Neuron (in vitro differentiated cells): Measurements from ENCODE around the gene TPPP.
A peak's percentile ranks its signal among the peaks of the same experiment; 100 is the strongest.
"Not testable (repeated sequence)": the region's sequence is repeated elsewhere in the genome, so short reads cannot be mapped to it uniquely, and the experiment has no call there.

Experiments
- H2AFZ ChIP-seq: one replicate; pipeline ENCODE4 v1.6.1; 2013; ENCODE audit warnings: low read depth, mild to moderate bottlenecking, inconsistent platforms, low read length, moderate library complexity
- H3K27me3 ChIP-seq: one replicate; pipeline ENCODE4 v1.6.1; 2013; ENCODE audit warnings: low read length; ENCODE audit not compliant: insufficient read depth
- H3K36me3 ChIP-seq: one replicate; pipeline ENCODE4 v1.6.1; 2013; ENCODE audit warnings: low read length; ENCODE audit not compliant: insufficient read depth
- H3K4me1 ChIP-seq: one replicate; pipeline ENCODE4 v1.6.1; 2013; ENCODE audit warnings: low read length; ENCODE audit not compliant: insufficient read depth
- H3K4me3 ChIP-seq: 2 replicates; pipeline ENCODE4 v1.5.1; 2013; ENCODE audit warnings: mild to moderate bottlenecking, low read length, moderate library complexity
- H3K9me3 ChIP-seq: one replicate; pipeline ENCODE4 v1.6.1; 2013; ENCODE audit warnings: low read length

Gene TPPP

GRCh38 chr5:713686-714085 lies 20.5 kb upstream of the TPPP start:
- Histone ChIP-seq H3K36me3 (peaks cover 14% of the 10 kb centered on the region), H3K9me3 (peaks cover 14% of the 10 kb centered on the region)
- not testable (repeated sequence) for H3K4me3 ChIP-seq, H3K27me3 ChIP-seq, H3K4me1 ChIP-seq, H2AFZ ChIP-seq

GRCh38 chr5:708848-709517 lies 15.8 kb upstream of the TPPP start:
- H3K27me3 ChIP-seq, H3K4me3 ChIP-seq, H3K4me1 ChIP-seq, H3K9me3 ChIP-seq, H2AFZ ChIP-seq: not testable (repeated sequence)
- peaks cover 14% of the 10 kb centered on the region for H3K36me3 ChIP-seq

- H3K36me3 ChIP-seq: peaks cover 14% of the 10 kb centered on the region
- not testable (repeated sequence) for H3K27me3 ChIP-seq, H3K4me1 ChIP-seq, H3K4me3 ChIP-seq, H2AFZ ChIP-seq, H3K9me3 ChIP-seq
These were observed 15.2 kb upstream of the TPPP start for GRCh38 chr5:708374-708773.

GRCh38 chr5:706127-706526 lies 13.0 kb upstream of the TPPP start:
- H3K36me3 ChIP-seq: peaks cover 10% of the 10 kb centered on the region
- H3K4me1 ChIP-seq, H3K4me3 ChIP-seq, H3K9me3 ChIP-seq, H3K27me3 ChIP-seq, H2AFZ ChIP-seq: not testable (repeated sequence)

GRCh38 chr5:696753-697702 lies 3.9 kb upstream of the TPPP start:
- not testable (repeated sequence) for H3K4me1 ChIP-seq, H3K36me3 ChIP-seq, H3K27me3 ChIP-seq, H2AFZ ChIP-seq, H3K9me3 ChIP-seq, H3K4me3 ChIP-seq

GRCh38 chr5:696191-696590 lies 3.0 kb upstream of the TPPP start:
- H3K27me3 ChIP-seq, H2AFZ ChIP-seq, H3K9me3 ChIP-seq: not testable (repeated sequence)

GRCh38 chr5:695475-695874 lies 2.3 kb upstream of the TPPP start:
- not testable (repeated sequence) for H2AFZ ChIP-seq, H3K36me3 ChIP-seq, H3K4me3 ChIP-seq, H3K27me3 ChIP-seq, H3K9me3 ChIP-seq, H3K4me1 ChIP-seq

More at GRCh38 chr5:696191-696590, 3.0 kb upstream of the TPPP start:
- H3K36me3 ChIP-seq, H3K4me3 ChIP-seq, H3K4me1 ChIP-seq: not testable (repeated sequence)

GRCh38 chr5:694042-694431 lies 885 bp upstream of the TPPP start:
- H3K4me1 ChIP-seq, H2AFZ ChIP-seq, H3K9me3 ChIP-seq, H3K36me3 ChIP-seq, H3K27me3 ChIP-seq: not testable (repeated sequence)
- H3K4me3 ChIP-seq: peak overlapping the region; percentile 47

GRCh38 chr5:692529-693041 lies 567 bp downstream of the TPPP start:
- peak overlapping the region; percentile 36 for H2AFZ ChIP-seq
- not testable (repeated sequence) for H3K27me3 ChIP-seq, H3K4me1 ChIP-seq, H3K36me3 ChIP-seq, H3K9me3 ChIP-seq
- peak overlapping the region; percentile 58 for H3K4me3 ChIP-seq

GRCh38 chr5:691817-692528 lies 1.2 kb downstream of the TPPP start:
- Histone ChIP-seq H3K36me3 (no peaks in the 10 kb centered on the region), H3K4me3 (peak overlapping the region; percentile 58), H2AFZ (no peak overlapping the region), H3K9me3 (peaks cover under 1% of the 10 kb centered on the region), H3K27me3 (no peaks in the 10 kb centered on the region), H3K4me1 (no peaks in the 10 kb centered on the region)

GRCh38 chr5:691049-691448 lies 2.1 kb downstream of the TPPP start:
- not testable (repeated sequence) for H3K4me3 ChIP-seq, H3K9me3 ChIP-seq, H3K27me3 ChIP-seq, H3K36me3 ChIP-seq, H3K4me1 ChIP-seq, H2AFZ ChIP-seq

GRCh38 chr5:690293-690692 lies 2.9 kb downstream of the TPPP start:
- H3K4me3 ChIP-seq, H2AFZ ChIP-seq, H3K9me3 ChIP-seq, H3K36me3 ChIP-seq, H3K27me3 ChIP-seq, H3K4me1 ChIP-seq: not testable (repeated sequence)

- not testable (repeated sequence) for H3K4me1 ChIP-seq, H2AFZ ChIP-seq, H3K4me3 ChIP-seq, H3K9me3 ChIP-seq, H3K36me3 ChIP-seq, H3K27me3 ChIP-seq
These were observed 4.7 kb downstream of the TPPP start for GRCh38 chr5:688348-689010.
